ENCODE data around the gene RAB18.

DNA sequence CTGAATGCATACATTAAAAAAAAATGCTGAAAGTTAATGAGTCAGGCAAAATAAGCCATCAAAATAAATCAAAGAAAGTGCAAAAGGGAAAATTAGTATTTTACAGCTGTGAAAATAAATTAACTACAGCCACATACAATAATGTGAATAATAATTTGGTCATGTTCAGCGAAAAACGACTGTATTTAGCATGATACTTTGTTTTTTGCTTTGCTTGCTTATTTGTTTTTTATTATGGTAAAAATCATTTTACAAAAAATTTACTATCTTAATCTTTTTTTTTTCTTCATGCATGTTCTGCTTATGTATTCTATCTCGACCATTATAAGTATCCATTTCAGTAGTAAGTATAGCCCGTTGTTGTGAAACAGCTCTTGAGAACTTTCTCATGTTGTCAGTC, 77.1 kb downstream of the RAB18 start:
- TF ChIP-seq, protein P1, sequence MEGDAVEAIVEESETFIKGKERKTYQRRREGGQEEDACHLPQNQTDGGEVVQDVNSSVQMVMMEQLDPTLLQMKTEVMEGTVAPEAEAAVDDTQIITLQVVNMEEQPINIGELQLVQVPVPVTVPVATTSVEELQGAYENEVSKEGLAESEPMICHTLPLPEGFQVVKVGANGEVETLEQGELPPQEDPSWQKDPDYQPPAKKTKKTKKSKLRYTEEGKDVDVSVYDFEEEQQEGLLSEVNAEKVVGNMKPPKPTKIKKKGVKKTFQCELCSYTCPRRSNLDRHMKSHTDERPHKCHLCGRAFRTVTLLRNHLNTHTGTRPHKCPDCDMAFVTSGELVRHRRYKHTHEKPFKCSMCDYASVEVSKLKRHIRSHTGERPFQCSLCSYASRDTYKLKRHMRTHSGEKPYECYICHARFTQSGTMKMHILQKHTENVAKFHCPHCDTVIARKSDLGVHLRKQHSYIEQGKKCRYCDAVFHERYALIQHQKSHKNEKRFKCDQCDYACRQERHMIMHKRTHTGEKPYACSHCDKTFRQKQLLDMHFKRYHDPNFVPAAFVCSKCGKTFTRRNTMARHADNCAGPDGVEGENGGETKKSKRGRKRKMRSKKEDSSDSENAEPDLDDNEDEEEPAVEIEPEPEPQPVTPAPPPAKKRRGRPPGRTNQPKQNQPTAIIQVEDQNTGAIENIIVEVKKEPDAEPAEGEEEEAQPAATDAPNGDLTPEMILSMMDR (IDR thresholded peaks at IDR 0.05) = no peak
- TF ChIP-seq POLR2A (IDR thresholded peaks at IDR 0.05) = no peak
